ENCODE measurements around the gene DEPDC5. TPM values are rescaled to one million over a fixed set of nuclear protein-coding genes. Genes with fewer than 3 reads are reported as not detected.

Gene DEPDC5
- total RNA-seq, 4 donors from 2014 or later, result 11.5 to 20.6 (median 13.8) TPM

DNA sequence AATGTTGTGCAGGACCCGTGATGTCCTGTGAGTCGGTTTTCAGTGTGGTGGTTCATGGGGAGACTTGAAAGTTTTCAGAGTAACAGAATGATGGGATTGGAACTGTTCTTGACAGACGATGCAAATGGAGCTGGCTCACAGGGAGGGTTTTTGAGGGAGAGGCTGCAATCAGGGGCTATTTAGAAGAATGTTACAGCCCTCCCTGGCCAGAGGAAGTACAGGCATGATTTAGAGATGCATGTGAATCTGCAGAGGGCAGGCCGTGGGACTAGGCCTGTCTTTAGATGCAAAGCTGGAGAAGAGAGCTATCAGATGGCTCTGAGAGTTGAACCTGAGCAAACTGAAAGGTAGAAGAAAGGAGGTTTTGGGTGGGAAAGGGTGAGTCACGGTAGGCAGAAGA lies 115.9 kb downstream of the DEPDC5 start:
- TF ChIP-seq, protein P1, sequence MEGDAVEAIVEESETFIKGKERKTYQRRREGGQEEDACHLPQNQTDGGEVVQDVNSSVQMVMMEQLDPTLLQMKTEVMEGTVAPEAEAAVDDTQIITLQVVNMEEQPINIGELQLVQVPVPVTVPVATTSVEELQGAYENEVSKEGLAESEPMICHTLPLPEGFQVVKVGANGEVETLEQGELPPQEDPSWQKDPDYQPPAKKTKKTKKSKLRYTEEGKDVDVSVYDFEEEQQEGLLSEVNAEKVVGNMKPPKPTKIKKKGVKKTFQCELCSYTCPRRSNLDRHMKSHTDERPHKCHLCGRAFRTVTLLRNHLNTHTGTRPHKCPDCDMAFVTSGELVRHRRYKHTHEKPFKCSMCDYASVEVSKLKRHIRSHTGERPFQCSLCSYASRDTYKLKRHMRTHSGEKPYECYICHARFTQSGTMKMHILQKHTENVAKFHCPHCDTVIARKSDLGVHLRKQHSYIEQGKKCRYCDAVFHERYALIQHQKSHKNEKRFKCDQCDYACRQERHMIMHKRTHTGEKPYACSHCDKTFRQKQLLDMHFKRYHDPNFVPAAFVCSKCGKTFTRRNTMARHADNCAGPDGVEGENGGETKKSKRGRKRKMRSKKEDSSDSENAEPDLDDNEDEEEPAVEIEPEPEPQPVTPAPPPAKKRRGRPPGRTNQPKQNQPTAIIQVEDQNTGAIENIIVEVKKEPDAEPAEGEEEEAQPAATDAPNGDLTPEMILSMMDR (IDR thresholded peaks at IDR 0.05), result no peak

DNA sequence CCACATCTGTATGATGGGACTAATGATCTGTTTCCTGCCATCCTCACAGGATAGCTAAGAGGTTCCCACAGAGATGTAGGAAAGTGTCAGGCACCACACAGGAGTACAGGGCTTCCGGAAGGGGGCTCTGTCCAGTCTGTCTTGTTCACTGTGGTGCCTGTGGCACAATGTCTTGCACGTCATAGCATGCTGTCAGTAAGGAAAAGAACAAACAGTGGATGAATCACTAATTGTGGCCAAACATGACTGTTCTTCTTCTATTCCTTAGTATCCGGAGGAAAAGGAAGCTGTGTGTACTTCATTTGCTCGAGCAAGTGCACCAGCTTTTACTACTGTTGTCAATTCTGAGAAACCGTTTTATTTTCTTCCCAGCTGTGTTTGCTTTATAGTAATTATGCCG lies 117.1 kb downstream of the DEPDC5 start:
- TF ChIP-seq, protein P1 (IDR thresholded peaks at IDR 0.05), result no peak
- no peak for ATAC-seq (ENCODE audit: low FRiP score)
- no peak for DNase-seq (ENCODE audit: low spot score)

More for the DNA sequence above, 115.9 kb downstream of the DEPDC5 start:
- ATAC-seq (ENCODE audit: low FRiP score) (no peak), DNase-seq (ENCODE audit: low spot score) (no peak)

DNA sequence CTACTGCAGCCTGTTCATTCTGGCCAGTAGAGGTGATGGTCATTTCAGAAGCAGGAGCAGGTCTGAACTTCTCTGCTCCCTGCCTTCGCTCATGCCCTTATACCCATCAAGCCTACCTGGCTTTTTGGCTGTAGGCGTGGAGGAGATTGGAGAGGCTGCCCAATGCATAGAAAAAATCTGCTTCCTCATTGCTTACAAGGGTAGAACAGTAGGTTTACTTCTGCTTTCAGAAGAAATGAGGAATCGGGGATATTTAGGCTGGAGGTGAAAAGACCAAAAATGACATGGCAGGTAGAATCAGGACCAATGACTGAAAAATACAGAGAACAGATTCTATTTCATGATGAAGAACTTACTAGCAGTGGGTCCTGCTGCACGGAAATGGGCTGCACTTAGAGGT lies 117.7 kb downstream of the DEPDC5 start:
- TF ChIP-seq, protein P1 (IDR thresholded peaks at IDR 0.05), result no peak
- ATAC-seq (ENCODE audit: low FRiP score) (no peak), DNase-seq (ENCODE audit: low spot score) (no peak)

DNA sequence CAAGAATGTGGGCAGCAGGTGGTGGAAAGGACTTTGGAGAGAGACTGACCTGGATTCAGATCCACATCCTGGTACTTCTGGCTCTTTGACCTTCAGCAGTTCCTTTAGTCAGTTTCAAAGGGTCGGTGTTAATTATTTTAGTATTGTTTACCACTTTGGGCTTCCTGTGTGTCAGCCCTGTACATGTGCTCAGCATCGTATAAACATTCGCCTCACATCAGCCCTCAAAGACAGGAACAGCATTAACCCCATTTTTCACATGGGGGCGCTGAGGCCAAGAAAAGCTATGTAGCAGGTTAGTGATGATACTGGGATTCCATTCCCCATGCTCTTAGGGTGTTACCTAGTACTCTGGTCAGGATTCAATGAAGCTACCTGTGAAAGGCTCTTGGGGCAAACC lies 118.4 kb downstream of the DEPDC5 start:
- ATAC-seq (ENCODE audit: low FRiP score) (no peak), DNase-seq (ENCODE audit: low spot score) (no peak)
- TF ChIP-seq, protein P1 (IDR thresholded peaks at IDR 0.05), result no peak

DNA sequence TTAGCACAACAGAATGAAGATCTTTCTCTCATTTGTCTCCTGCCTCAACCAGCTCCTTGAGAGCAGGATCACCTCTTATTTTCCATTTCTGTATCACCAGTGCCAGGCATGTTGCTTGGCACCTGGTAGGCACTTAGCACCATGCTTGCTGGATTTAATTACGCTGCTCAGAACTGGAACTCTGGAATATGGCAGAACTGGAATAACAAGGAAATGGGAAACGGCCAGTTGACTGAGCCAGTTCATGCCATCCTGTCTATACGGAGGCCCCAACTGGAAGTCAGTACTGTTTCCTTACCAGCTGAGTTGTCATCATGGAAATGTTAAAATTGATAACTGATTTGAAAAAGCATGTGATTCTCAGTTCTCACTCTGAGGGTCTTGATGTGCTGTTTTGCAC lies 121.0 kb downstream of the DEPDC5 start:
- ATAC-seq (ENCODE audit: low FRiP score) (no peak), DNase-seq (ENCODE audit: low spot score) (no peak)
- TF ChIP-seq, protein P1 (IDR thresholded peaks at IDR 0.05), result no peak

DNA sequence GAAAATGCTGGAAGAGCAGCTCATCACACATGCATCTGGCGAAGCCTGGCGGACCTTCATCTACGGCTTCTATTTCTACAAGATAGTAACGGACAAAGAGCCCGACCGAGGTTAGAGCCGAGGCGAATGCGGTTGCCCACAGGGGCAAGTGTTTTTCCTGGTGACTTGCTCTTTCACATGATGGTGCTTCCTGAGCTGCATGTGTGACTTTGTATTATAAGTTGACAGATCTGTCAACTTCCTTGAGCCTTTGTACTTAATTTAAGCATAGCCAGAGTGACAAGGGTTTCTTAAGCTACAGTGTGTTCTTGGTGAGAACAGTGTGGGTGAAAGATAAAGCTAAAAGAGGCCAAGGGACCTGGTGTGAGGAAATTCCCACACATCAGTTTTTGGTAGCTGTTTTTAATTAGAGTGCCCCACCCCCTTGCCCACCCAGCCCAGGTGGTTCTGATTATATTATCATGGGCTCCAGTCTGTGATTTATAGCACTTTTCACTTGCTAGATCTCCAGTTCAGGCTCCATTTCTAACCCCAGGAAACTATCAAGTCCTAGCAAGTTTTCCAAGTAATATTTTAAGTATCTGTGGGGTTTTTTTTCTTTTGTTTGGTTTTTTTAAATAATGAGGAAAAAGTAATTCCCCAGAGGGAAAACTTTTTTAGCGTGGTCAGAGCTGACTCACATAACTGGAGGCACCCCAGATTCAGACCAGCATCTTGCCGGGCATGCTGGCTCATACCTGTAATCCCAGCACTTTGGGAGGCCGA lies 122.5 kb downstream of the DEPDC5 start:
- ATAC-seq (ENCODE audit: low FRiP score) (no peak), DNase-seq (ENCODE audit: low spot score) (no peak)
- TF ChIP-seq, protein P1 (IDR thresholded peaks at IDR 0.05), result no peak

DNA sequence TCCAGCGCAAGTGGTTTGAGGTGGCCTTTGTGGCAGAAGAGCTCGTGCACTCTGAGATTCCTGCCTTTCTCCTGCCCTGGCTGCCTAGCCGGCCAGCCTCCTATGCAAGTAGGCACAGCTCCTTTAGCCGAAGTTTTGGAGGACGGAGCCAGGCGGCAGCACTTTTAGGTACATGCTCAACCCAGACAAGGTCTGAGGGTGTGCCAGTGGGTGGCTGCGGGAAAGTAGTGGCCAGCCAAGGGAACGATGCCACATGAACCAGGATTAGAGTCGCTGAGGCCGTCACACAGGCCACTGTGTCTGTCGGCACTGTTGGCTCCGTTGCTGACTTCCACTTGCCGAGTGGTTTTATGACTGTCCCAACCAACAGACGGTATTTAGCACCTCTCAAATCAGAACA lies 125.8 kb downstream of the DEPDC5 start:
- TF ChIP-seq, protein P1 (IDR thresholded peaks at IDR 0.05), result no peak
- DNase-seq (ENCODE audit: low spot score), result no peak
- ATAC-seq (ENCODE audit: low FRiP score), result no peak

All from omental fat pad (tissue), 4 donors.